Smooth muscle cell (in vitro differentiated cells): ENCODE measurements around the gene PANK1. TPM values are rescaled to one million over a fixed set of nuclear protein-coding genes. Genes with fewer than 3 reads are reported as not detected.

Experiments used
- DNase-seq: peaks from one replicate; lab custom pipeline; 2025; ENCODE audit not compliant: unreplicated experiment; lab: John Stamatoyannopoulos, UW
- H2AFZ ChIP-seq: fragments of 200-600 bp; sonication (generic); 2 replicates; pipeline ENCODE4 v1.6.0; 2016; ENCODE audit warnings: antibody characterized with exemption, low read depth, mild to moderate bottlenecking
- H3F3A ChIP-seq: fragments of 200-600 bp; sonication (generic); 2 replicates; pipeline ENCODE4 v1.6.0; 2017; ENCODE audit warnings: antibody characterized with exemption, low read depth
- H3K27ac ChIP-seq: fragments of 200-600 bp; sonication (generic); 2 replicates; pipeline ENCODE4 v1.5.1; 2016; ENCODE audit warnings: low read depth, mild to moderate bottlenecking
- H3K27me3 ChIP-seq: fragments of 200-600 bp; sonication (generic); 2 replicates; pipeline ENCODE4 v1.6.1; 2016; ENCODE audit warnings: low read depth, mild to moderate bottlenecking
- H3K36me3 ChIP-seq: fragments of 200-600 bp; sonication (generic); 2 replicates; pipeline ENCODE4 v1.5.1; 2016; ENCODE audit warnings: low read depth
- H3K4me1 ChIP-seq: fragments of 200-600 bp; sonication (generic); 2 replicates; pipeline ENCODE4 v1.5.1; 2016; ENCODE audit warnings: low read depth
- H3K4me2 ChIP-seq: fragments of 200-600 bp; sonication (generic); 2 replicates; pipeline ENCODE4 v1.6.0; 2016; ENCODE audit warnings: mild to moderate bottlenecking
- H3K4me3 ChIP-seq: fragments of 200-600 bp; sonication (generic); 2 replicates; pipeline ENCODE4 v1.5.1; 2016; ENCODE audit warnings: mild to moderate bottlenecking
- H3K79me2 ChIP-seq: fragments of 200-600 bp; sonication (generic); 2 replicates; pipeline ENCODE4 v1.6.0; 2016; ENCODE audit warnings: low read depth, mild to moderate bottlenecking
- H3K9ac ChIP-seq: fragments of 200-600 bp; sonication (generic); 2 replicates; pipeline ENCODE4 v1.6.0; 2016; ENCODE audit warnings: low read depth
- H3K9me3 ChIP-seq: fragments of 200-600 bp; sonication (generic); replicated peaks from 2 replicates; pipeline ENCODE4 v1.5.1; 2016; ENCODE audit warnings: low read depth
- H4K20me1 ChIP-seq: fragments of 200-600 bp; sonication (generic); 2 replicates; pipeline ENCODE4 v1.6.0; 2016; ENCODE audit warnings: low read depth
- CTCF ChIP-seq: fragments of 200-600 bp; sonication (generic); IDR thresholded peaks from 2 replicates; pipeline ENCODE4 v1.5.1; 2017; ENCODE audit warnings: borderline replicate concordance, mild to moderate bottlenecking, antibody characterized with exemption; ENCODE audit not compliant: insufficient read depth, poor library complexity, severe bottlenecking
- WGBS: methylation state at CpG from one replicate; pipeline ENCODE4 v1.1.7; 2016; ENCODE audit warnings: low lambda C conversion rate; 5-methylcytosine and 5-hydroxymethylcytosine counted together
- polyA plus RNA-seq: library from polyadenylated mRNA; unstranded; fragments of >200 nt; fragmentation: Nextera tagmentation; extraction: Ambion mirVana; gene quantifications from 2 replicates; pipeline ENCODE4 v1.2.1, GENCODE V29; 2016
- total RNA-seq: library from RNA; depleted of rRNA; stranded (reverse); fragments of >200 nt; gene quantifications from 2 replicates; pipeline ENCODE4 v1.2.3, GENCODE V29; 2014

The PANK1 gene
- total and polyA plus RNA-seq, 2 experiments from 2014 or later = 8.6 to 14.1 TPM

DNA sequence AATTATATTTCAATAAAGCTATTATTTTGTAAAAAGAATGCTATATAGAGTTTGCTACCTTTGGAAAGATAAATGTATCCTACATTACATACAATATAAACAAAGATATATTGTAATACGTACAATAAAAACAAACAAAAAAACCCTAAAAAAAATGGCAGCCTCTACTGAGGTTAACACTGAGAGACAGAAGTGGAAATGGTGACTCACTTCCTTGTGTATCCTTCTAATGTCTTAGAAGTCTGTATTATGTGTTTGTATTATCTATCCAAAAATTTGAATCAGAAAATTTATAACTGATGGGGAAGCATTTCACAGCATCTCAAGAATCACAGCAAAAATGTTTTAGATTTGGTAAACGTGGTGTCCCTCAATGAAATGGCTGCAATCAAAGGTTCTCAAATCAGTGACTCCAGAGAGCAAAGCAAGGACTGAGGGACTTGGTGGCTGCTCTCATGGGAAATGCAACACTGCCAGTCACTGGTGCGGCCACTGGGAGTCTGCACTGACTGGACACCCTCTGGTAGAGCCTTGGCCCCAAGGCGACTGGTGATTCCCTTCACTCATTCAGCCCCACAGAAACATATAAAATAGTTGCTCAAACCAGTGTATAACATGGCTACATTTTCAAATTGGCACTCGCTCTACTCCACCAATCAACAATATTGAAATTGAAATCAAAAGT, 53.8 kb downstream of the PANK1 start:
- Histone ChIP-seq H2AFZ (no peak overlapping the region), H3K9ac (no peak overlapping the region), H3K4me2 (no peak overlapping the region), H3K4me3 (no peak overlapping the region), H3K27ac (no peak overlapping the region), H3K27me3 (no peaks in the 10 kb centered on the region), H3K79me2 (no peaks in the 10 kb centered on the region), H3K9me3 (no peaks in the 10 kb centered on the region), H3K4me1 (no peaks in the 10 kb centered on the region), H4K20me1 (no peaks in the 10 kb centered on the region), H3K36me3 (peaks cover 7% of the 10 kb centered on the region), H3F3A (no peaks in the 10 kb centered on the region)
- no peak for TF ChIP-seq CTCF
- 95% methylated on average over 5 of the region's 5 CpGs for WGBS
- DNase-seq = no peak

DNA sequence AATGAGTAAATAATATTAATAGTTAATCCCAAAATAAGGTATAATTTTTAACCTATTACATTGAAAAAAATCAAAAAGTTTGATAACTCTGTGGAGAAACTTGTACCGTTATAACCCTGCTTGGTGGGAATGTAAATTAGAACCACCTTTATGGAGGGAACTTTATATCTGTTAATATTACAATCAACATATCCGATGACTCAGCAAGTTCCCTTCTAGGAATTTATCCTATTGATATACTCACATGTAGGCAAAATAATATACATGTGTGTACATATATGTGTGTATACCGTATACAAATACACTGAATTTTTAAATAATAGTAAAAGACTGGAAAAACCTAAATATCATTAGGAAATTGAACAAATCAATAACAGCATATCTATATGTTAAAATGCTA, 54.7 kb downstream of the PANK1 start:
- H3K9me3 ChIP-seq = no peaks in the 10 kb centered on the region
- no peaks in the 10 kb centered on the region for H3K79me2 ChIP-seq
- no peak overlapping the region for H2AFZ ChIP-seq
- H3K4me2 ChIP-seq = no peak overlapping the region
- no peaks in the 10 kb centered on the region for H4K20me1 ChIP-seq
- H3K4me3 ChIP-seq = no peak overlapping the region
- no peak overlapping the region for H3K9ac ChIP-seq
- H3K36me3 ChIP-seq = peaks cover 7% of the 10 kb centered on the region
- H3K27me3 ChIP-seq = no peaks in the 10 kb centered on the region
- H3K4me1 ChIP-seq = no peaks in the 10 kb centered on the region
- DNase-seq = no peak
- no peak overlapping the region for H3K27ac ChIP-seq
- no peak for TF ChIP-seq CTCF
- H3F3A ChIP-seq = no peaks in the 10 kb centered on the region
- 75% methylated on average over 3 of the region's 3 CpGs for WGBS

DNA sequence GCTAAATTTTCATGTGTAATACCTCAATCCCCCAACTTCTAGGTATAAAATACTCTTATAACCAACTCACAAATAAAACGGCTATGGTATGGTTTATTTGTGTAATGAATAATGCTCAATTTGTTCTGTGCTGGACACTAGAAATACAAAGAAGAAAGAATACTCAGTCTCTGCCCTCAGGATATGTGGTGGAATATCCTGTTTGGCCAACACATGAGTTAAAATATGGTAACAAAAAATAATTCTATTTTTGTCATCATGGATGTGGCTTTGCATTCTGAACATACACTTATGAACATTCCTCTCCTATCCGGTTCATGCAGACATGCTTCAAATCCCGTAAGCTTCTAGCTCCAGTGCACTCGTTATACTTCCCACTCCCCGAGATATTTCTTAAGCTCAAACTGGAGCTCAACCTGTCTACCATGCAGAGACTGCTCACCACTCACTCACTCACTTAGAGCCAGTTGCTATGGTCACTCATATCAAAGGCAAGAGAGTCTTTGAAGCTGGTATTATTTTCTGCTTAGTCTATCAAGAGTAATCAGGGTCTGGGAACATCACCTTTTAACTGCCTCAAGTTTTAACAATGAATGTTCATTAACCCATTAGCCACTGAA, 55.8 kb downstream of the PANK1 start:
- Histone ChIP-seq H4K20me1 (no peaks in the 10 kb centered on the region), H3F3A (no peaks in the 10 kb centered on the region), H3K9me3 (no peaks in the 10 kb centered on the region), H3K27me3 (no peaks in the 10 kb centered on the region), H3K36me3 (peaks cover 7% of the 10 kb centered on the region), H3K4me1 (no peaks in the 10 kb centered on the region), H3K27ac (no peak overlapping the region), H3K4me3 (no peak overlapping the region), H3K4me2 (no peak overlapping the region), H2AFZ (no peak overlapping the region), H3K79me2 (no peaks in the 10 kb centered on the region), H3K9ac (no peak overlapping the region)
- WGBS = 80% methylated on average over 5 of the region's 5 CpGs
- DNase-seq = no peak
- no peak for TF ChIP-seq CTCF

GRCh38 chr10:89588671-89589070, 56.4 kb downstream of the PANK1 start:
- Histone ChIP-seq H2AFZ (no peak overlapping the region), H4K20me1 (no peaks in the 10 kb centered on the region), H3K79me2 (no peaks in the 10 kb centered on the region), H3K9ac (no peak overlapping the region), H3K4me1 (no peaks in the 10 kb centered on the region), H3K4me2 (no peak overlapping the region), H3K27ac (no peak overlapping the region), H3K4me3 (no peak overlapping the region), H3K27me3 (no peaks in the 10 kb centered on the region), H3F3A (no peaks in the 10 kb centered on the region), H3K9me3 (no peaks in the 10 kb centered on the region), H3K36me3 (peaks cover 7% of the 10 kb centered on the region)
- TF ChIP-seq CTCF = no peak
- no peak for DNase-seq
- 97% methylated on average over 3 of the region's 3 CpGs for WGBS
